HG02938 (cell line): ENCODE data around the gene CELA1.

Source experiments
- ATAC-seq: cut with Tn5 transposase; IDR thresholded peaks from one replicate; pipeline ENCODE4 v1.9.1; 2021; ENCODE audit warnings: mild to moderate bottlenecking, moderate library complexity; ENCODE audit not compliant: unreplicated experiment

CELA1 gene

DNA sequence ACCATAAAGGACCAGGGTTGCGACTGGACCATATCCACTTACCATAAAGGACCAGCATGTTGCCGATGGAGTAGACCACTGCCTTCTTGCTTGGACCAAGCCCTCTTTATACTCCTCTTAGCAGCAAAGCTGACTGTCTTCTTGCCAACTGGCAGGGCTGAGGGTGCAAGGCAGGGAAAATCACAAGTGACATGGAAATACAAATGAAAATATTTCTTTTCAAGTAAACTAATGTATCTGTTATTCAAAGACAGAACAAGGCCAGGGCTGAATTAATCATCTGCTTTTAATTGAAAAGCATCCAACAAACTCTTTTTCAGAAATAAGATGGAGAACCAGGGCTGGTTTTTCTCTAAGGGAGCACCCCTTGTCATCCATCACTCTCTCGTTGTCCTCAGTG, at the start of gene CELA1:
Gene CELA1, minus strand, starts transcription at position 99 of the 400 bp plus-strand sequence. Its CDS starts 41 bp downstream, at position 58.
- no peak for ATAC-seq

DNA sequence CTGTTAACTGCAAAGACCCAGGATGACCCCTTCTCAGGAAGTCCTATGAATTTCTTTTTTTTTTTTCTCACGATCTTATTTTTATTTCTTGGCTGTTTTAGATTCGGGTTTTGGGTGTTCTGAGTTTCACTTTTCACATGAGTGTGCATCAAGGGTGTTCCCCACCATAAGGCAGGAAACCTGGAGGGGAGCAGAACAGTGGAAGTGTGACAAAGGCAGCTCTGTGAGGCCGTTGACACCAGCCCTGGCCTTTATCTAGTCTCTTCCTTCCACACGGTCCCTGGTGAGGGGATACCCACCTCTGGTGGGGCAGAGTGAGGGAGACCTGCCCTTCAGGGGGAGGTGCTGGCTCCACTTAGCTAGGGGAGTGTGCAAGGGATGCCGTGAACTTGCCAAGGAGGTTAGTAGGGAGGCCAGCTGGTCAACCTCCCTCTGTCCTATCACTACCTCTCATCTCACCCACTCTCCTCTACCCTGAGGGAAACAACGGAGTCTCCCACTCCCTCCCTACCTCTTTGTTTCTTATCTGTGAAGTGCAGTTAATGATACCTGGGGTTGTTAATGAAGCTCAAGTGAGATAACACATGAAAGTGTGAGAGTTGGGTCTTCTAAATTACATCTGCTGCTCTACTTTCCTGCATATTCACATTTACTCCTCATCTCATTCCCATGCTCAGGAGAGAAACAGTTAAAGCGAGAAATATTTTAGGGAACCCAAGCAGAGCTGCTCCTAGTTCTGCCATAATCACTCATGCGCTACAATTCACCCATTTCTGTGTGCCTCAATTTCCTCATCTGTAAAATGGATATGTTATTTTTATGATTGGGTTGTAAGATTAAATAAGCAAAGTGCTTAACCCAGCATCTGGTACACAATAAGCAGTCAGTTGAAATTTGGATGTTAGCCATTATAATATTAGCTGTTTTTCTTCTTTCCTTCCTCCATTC, 49.1 kb upstream of the CELA1 start:
- ATAC-seq = no peak

DNA sequence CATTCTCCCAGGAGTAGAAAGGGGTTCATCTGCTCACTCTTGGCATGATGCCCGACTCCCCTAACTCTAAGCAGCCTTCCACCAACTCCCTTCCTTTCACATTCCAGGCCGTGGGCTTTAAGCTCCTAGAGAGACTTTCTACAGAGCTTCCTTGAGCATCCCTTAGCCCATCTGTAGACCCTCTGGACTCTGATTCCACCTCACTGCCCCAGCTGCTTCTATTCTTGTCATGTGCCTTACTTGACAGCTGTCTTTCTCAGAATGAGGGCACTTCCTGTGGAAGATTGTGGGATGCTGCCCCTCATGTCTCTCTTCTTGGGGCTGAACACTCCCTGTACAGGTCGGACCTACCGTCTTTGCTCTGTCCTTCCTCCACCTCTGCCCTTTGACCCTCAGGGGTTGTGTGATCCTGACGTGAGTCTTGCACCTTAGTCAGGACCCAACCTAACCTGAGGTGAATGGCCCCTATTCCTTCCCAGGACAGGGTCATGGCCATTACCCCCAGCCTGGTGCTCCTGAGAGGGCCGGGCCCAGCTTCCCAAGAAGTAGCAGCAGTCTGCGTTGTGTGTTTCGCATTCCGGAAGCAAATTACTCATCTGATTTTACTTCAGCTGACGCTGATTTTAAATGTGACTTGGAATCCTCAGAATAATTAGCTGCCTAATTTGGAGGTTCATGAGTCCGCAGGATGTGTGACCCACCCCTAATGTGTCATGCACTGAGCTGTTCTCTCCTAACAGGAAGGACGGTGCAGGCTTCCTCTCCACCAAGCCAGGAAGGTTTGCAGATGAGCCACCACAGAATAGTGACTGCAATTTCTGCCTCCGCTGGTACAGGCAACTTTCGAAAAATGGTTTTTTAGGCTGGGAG, 47.4 kb upstream of the CELA1 start:
- no peak for ATAC-seq

DNA sequence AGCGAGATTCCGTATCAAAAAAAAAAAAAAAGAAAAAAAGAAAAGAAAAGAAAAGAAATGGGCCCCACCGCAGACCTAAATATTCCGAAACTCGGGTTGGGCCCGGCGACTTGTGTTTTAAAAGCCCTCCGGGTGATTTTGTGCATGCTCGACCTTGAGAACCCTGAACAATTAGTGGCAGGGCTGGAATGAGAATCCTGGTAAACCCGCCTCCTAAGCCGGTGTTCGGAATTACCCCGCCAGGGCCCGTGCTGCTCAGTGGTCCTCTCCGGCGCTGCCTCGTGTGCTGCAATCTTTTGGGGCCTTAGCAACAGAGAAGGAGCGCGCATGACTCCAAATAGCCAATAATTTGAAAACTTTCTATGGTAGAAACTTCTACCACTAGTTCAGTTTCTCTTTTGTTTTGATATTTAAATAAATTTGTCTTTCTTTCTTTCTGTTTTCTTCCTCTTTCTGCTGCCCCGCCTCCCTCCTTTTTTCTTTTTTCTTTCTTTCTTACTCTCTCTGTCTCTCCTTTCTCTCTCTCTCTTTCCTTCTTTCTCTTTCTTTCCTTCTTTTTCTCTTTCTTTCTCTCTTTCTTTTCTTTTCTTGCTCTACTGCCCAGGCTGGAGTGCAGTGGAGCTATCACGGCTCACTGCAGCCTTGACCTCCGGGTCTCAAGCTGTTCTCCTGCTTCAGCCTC, 46.2 kb upstream of the CELA1 start:
- no peak for ATAC-seq

DNA sequence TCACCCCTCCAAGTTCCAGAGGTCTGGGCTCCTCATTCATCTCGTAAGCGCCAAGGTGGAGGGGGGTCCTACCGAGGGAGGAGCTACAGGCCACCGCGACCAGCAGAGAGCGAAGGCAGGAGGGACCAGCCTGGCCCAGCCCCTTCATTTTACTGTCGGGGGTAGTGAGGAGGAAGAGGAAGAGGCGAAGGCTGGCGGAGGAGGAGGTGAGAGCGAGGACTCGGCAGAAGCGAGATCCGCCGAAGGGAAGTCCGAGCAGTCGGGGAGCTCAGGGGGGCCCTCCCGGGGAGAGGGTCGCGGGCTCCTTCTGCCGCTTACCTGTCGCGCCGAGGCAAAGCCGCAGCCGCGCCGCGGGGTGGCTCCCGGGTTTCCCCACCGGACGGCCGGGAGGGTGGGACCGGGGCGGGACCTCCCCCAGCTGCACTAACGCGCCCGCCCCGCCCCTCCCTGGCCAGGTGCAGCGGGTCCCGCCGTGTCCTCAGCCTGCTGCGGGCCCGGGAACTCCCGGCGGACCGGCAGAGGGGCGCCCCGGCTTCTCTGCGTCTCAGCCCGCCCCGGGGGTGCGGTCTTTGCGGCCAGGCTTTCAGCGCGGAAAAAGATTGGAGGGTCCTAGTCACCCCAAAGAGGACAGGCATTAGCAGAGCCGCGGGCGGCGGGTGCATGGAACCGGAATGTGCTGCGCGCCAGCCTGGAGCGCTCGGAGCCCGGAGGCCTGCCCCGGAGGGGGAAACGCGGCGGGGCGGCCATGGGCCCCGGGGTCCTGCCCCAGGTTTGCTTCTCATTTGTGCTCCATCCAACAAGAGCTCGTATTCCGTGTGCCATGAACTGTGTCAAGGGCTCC, 45.0 kb upstream of the CELA1 start, which contains the start of gene GALNT6:
Gene GALNT6, minus strand, starts transcription at position 124 of the 841 bp plus-strand sequence. CDS start 11,625 bp downstream, outside the sequence.
- peak; percentile 37 for ATAC-seq

DNA sequence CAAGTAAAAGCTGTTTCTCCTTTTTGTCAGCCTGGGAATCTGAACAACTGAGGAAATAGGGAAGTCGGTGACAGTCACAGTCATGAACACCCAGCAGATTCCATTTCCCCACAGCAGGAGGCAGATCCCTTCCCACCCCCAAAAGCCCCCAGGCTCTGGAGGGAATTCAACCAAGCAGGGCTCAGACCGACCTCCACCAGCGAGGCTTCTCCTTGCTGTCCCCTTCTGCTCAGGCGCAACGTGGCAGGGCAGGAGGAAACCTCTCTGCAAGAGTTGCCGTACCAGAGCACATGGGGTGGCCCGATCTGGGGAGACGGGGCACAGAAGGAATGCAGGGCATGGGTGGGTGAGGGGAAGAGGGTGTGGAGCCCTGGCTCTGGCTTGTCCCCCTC, 44.4 kb upstream of the CELA1 start:
- peak; percentile 25 for ATAC-seq

DNA sequence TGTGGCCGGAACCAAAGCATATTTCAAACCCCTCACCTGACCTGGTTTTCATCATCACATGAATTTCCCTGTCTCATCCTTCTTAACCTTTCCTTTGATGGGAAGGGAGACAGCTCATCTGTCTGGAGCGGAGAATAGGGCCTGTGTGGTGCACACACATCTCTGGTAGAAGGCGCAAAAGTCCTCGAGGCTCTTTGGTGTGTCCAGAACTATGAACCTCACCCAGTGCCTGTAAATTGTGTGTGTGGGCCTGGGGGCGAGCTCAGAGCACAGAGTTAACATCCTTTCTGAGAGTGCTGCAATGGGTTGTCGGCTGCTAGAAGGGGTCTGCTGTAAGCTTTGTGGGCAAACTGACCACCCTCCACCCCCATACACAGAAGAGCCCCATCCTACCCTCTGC, 44.0 kb upstream of the CELA1 start:
- no peak for ATAC-seq

DNA sequence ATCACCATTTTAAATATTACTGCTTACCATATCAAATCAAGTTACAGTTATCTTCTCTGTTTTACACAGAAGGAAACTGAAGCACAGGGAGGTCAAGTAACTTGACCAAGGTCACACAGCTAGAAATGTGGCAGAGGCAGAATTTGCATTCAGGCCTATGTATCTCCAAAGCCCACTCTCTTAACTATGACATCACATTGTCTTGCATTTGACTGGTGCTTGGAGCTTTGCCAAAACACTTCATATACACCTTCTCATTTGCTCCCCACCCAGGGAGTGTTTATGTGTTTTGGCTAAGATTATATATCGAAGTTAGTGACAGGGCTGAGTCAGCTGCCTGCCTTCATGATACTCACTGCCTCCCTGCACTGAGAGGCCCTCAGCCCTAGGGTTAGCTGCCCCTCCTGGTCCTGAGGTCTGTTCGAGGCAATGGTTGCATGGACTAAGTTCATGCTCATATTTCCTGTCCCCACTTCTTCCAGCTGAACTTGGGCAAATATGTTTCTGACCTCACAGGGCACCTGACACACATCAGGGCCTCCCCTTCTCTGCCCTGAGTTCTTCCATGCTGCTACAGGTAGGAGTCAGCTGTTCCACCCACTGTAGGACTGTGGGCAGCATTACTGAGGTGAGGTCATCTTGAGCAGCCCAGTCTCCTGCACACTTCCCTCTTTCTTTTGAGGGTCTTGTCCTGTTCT, 43.0 kb upstream of the CELA1 start:
- no peak for ATAC-seq

DNA sequence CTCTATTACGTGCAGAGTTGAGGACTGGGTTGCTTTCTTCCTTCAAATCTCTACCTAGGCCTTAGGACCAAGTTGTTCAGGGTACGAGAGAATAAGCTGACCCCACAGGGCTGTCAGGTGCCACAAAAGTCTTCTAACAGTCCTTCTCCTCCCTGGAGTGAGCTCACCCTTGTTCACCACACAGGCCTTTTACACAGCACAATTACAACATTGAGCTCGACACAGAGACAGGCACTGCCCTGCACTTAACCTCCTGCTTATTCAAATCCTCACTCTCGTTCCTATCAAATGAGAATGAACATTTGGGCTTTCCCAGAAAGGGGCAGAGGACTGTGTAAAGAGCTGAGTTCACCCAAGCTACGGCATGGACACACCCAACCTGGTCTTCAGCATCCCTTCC, 42.4 kb upstream of the CELA1 start:
- no peak for ATAC-seq

DNA sequence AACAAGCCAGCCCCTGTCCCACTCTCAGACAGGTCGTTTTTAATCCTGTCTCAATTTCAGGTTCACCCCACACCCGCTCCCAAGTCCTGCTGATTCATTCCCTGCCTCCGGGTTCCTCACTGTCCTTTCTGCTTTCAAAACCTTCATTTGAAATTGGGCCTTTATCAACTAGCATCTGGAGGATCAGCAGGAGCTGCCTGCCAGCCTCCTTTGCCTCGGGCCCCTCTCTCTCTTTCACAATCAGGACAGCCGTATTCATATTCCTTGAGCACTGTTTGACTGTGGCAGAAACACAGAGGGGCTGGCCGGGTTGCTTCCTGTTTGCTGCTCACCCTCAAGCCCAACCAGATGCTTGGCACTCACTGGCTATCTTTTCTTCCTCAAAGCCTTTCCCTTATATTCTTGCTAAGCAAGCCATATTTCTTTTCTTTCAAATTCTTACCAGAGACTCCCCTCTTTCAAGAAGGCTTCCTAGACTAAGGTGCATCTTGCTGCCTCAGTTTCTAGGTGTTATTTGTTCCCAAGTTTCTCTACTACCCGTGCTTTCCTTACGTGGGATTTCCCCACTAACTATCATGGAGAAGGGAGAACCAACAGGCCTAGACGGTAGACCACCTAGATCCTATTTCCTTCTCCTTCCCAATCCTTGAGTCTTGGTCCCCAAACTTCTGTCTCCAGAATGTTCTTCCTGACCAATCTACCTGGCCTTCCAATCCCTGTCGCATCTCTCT, 41.8 kb upstream of the CELA1 start:
- ATAC-seq = no peak

DNA sequence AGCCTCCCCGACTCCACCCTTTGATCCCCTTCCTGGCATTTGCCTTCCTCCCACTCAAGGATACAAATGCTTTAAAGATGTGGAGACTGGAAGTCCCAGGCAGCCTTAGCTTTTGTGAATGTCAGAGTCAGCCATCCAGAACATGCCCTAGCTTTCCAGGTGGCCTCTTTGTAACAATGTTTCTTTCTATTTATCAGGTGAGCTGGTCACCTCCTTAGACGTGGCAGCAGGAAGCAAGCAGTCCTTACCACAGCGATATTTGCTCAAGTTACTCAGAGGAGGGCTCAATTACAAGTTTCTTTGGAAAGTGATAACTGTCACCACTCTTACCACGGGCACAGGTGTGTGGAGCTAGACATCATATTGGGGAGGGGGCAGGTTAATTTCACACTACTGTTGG, 39.9 kb upstream of the CELA1 start:
- ATAC-seq = no peak

DNA sequence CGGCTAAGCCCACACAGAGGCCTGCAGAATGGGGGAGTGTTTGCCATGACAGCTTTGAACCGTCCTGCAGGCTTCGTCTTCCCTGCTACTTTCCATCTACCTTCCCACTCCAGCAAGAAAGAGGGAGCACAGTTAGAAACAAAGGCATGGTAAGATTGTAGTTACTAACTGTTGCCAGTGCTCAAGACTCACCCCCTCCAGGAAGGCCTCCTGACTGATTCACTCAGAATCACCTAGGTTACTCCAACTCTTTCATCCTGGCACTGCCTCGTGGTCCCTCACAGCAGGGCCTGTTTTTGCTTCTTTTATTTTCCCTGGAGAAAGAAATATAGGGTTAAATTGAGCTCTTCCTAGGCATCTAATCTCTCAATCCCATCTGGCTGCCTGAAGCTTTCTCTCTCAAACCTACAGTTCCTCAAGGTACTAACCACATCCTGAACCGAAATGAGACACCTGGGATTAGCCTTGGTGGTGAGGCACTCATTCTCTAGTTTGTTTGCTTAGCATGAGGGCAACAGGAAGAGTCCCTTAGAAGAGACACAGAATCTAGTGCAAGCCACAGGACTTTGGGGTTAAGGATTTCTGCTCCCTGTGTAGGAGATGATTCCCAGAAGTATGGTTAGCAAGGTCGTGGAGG, 36.9 kb upstream of the CELA1 start:
- no peak for ATAC-seq

DNA sequence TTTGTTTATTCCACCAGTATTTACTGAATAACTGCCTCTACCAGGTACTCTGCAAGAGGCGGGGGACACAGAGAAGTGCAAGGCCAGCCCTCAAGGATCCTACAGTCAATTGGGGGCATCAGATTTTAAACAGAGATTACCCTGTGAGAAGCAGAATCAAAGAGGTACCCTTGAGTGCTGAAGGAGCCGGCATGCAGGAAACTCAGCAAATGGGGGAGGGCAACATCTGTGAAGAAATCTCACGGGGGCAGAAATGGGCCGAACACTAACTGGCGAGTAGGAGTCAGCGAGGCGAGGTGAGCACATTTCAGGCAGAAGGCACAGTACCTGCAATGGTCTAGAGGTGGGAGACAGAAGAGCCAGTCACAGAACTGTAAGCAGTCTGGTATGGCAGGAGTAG, 35.7 kb upstream of the CELA1 start:
- ATAC-seq = no peak

DNA sequence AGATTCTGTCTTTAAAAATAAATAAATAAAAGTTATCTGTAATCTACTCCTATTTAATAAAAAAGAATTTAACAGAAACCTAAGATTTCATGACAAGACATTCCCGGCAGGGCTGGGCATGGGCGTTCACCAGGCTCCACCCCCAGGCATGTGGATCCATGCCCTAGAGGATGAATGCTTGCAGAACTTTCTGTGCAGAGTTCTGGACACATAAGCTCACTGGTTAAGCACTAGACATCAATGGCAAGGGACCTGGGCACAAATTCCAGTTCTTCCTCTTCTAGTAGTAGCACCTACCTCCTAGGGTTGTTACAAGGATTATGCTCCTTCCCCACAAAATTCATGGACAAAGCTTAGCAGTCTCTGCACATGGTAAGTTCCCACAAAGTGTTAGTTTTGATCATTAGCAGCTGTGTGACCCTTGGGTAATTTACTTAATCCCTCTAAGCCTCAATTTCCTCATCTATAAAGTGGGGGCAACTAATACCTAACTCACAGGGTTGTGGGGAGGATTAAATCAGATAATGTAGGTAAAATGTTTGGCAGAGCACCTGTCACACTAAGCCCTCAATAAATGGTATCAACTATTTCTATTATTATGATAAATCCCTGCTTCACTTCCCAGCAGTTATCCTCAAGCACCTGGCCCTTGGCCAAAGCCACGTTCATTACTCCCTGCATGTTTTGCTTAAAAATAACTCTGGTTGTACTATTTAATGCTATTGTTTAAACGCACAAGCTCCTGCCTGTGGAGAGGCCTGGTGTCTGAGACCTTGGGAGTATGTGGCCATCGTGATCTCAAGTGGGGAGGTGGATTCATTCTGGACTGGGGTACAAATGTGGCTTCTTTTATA, 35.0 kb upstream of the CELA1 start:
- ATAC-seq = no peak

DNA sequence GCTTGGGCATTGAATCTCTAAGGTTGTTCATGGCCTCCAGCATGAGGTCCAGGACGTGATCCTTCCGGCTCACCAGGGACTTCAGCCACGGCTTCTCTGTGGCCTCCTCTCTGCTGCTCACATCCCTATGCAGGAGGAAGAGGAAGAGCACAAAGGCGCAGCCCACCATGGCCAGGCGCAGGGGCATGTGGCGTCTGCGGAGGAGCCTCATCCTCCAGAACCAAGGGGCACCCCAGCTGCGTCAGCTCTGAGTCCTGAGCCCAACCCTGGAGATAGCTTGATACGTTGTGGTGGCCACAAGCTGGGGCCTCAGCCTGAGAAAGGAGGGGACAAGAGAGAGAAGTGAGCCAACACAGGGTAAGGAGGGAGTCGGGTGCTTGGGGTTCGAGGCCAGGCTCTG, 33.1 kb upstream of the CELA1 start:
- ATAC-seq = no peak

DNA sequence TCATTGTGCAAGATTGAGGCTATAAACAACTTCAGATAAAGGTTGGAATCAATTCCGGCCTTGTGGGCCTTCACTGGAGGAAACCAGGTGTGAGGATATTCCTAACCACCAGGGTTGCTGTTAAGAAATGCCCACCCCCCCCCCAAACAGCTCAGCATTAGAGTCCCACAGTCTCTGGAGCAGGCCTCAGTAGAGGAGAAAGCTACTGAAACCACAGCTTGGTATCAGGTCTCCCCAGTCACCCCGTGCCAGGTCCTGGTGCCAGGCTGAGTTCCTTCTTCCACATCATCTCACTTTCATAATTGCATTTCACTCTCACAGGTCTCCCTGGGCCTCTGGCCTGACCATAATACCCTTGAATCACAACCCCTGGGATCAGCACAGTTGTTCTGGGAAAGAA, 32.3 kb upstream of the CELA1 start:
- no peak for ATAC-seq
